HCT116 (cell line): ENCODE data around the gene THAP8. TPM values are rescaled to one million over a fixed set of nuclear protein-coding genes. Genes with fewer than 3 reads are reported as not detected.

Source experiments
- ATAC-seq: fragments of 200-7000 bp; cut with Tn5 transposase; 2 replicates; pipeline ENCODE4 v1.9.1; 2020; ENCODE audit warnings: mild to moderate bottlenecking, moderate library complexity
- BruUV-seq: library from RNA; stranded (reverse); fragments of 400-500 nt; replicated peaks from 2 replicates; lab custom pipeline; 2021; lab: Mats Ljungman, UMichigan
- CTCF ChIA-PET: fragments of 300-600 bp; sonication (Branson Sonifier 250); formaldehyde crosslinking; loops from one replicate; lab custom pipeline; 2021; ENCODE audit warnings: antibody characterized with exemption; lab: Charles Lee
- POLR2A ChIA-PET: fragments of 300-600, 350-600 bp; sonication (Branson Sonifier 250); formaldehyde crosslinking; loops from one replicate; lab custom pipeline; 2021; ENCODE audit warnings: antibody characterized with exemption; lab: Charles Lee
- RAD21 ChIA-PET, 2 experiments: fragments of 300-600 bp; sonication (Branson Sonifier 250); formaldehyde crosslinking; loops; one replicate each; lab custom pipeline; 2023; ENCODE audit warnings: low total read pairs in 2 of 2; ENCODE audit not compliant: uncharacterized antibody in 2 of 2, unreplicated experiment in 2 of 2, low non-redundant PET in 1 of 2; lab: Charles Lee
- DNase-seq: peaks from one replicate; pipeline ENCODE4 v3.0.0-alpha.2; 2010; ENCODE audit warnings: low read depth, low spot score
- H2AFZ ChIP-seq: fragments of 200-600 bp; shearing (Covaris generic), sonication (generic); 2 replicates; pipeline ENCODE4 v1.6.1; 2017; ENCODE audit warnings: low read depth, mixed run types, mixed read lengths, antibody characterized with exemption, low read length; ENCODE audit not compliant: poor library complexity, severe bottlenecking
- H3K27ac ChIP-seq: 2 replicates; pipeline ENCODE4 v1.5.1; 2012; ENCODE audit warnings: low read depth, low read length
- H3K27me3 ChIP-seq: fragments of 200-600 bp; sonication (generic); 2 replicates; pipeline ENCODE4 v1.6.1; 2016; ENCODE audit warnings: mixed run types, low read length, mixed read lengths; ENCODE audit not compliant: insufficient read depth
- H3K36me3 ChIP-seq, 2 experiments: fragments of 200-500 bp in 1 of 2; fragments of 200-600 bp in 1 of 2; sonication (Bioruptor generic) in 1 of 2; sonication (generic) in 1 of 2; 2 replicates each; pipeline versions ENCODE4 v1.5.1 to v1.6.1; 2014 to 2016; ENCODE audit warnings: low read length in 2 of 2, inconsistent platforms in 1 of 2, mixed read lengths in 1 of 2, mixed run types in 1 of 2; ENCODE audit not compliant: insufficient read depth in 2 of 2, control insufficient read depth in 1 of 2
- H3K4me1 ChIP-seq, 2 experiments: fragments of 200-600 bp in 1 of 2; sonication (generic) in 1 of 2; 2 replicates each; pipeline versions ENCODE4 v1.5.1 to v1.6.1; 2012 to 2017; ENCODE audit warnings: low read length in 2 of 2, inconsistent platforms in 1 of 2, mild to moderate bottlenecking in 1 of 2, mixed read lengths in 1 of 2, mixed run types in 1 of 2, moderate library complexity in 1 of 2; ENCODE audit not compliant: insufficient read depth in 2 of 2, control insufficient read depth in 1 of 2
- H3K4me2 ChIP-seq: fragments of 200-600 bp; sonication (generic); 2 replicates; pipeline ENCODE4 v1.6.1; 2017; ENCODE audit warnings: mixed run types, low read length, mixed read lengths
- H3K4me3 ChIP-seq, 2 experiments: fragments of 200-600 bp in 1 of 2; sonication (generic) in 1 of 2; replicated peaks in 1 of 2; 2 replicates each; pipeline ENCODE4 v1.5.1; 2011 to 2016; ENCODE audit warnings: low read length in 2 of 2, control low read depth in 1 of 2, low read depth in 1 of 2, mild to moderate bottlenecking in 1 of 2, mixed read lengths in 1 of 2, mixed run types in 1 of 2
- H3K79me2 ChIP-seq: fragments of 200-600 bp; sonication (generic); 2 replicates; pipeline ENCODE4 v1.6.1; 2017; ENCODE audit warnings: mild to moderate bottlenecking, mixed run types, low read length, moderate library complexity, mixed read lengths; ENCODE audit not compliant: insufficient read depth
- H3K9ac ChIP-seq: fragments of 200-600 bp; sonication (generic); 2 replicates; pipeline ENCODE4 v1.6.1; 2016; ENCODE audit warnings: low read length, mixed read lengths
- H3K9me2 ChIP-seq: fragments of 200-600 bp; sonication (generic), shearing (Covaris generic); 2 replicates; pipeline ENCODE4 v1.6.1; 2017; ENCODE audit warnings: mixed run types, mild to moderate bottlenecking, moderate library complexity; ENCODE audit not compliant: insufficient read depth
- H3K9me3 ChIP-seq, 2 experiments: fragments of 200-500 bp in 1 of 2; fragments of 200-600 bp in 1 of 2; sonication (Bioruptor generic) in 1 of 2; sonication (generic) in 1 of 2; 2 replicates each; pipeline ENCODE4 v1.6.1; 2014 to 2017; ENCODE audit warnings: low read length in 2 of 2, mixed read lengths in 2 of 2, inconsistent platforms in 1 of 2, low read depth in 1 of 2, mild to moderate bottlenecking in 1 of 2, mixed run types in 1 of 2, moderate library complexity in 1 of 2; ENCODE audit not compliant: control insufficient read depth in 1 of 2, insufficient read depth in 1 of 2
- H4K20me1 ChIP-seq: fragments of 200-600 bp; sonication (generic), shearing (Covaris generic); 2 replicates; pipeline ENCODE4 v1.6.1; 2017; ENCODE audit warnings: mixed run types, mild to moderate bottlenecking, moderate library complexity; ENCODE audit not compliant: insufficient read depth
- CEBPB ChIP-seq: IDR thresholded peaks from 2 replicates; pipeline ENCODE4 v1.6.1; 2012; ENCODE audit warnings: low read depth
- EGR1 ChIP-seq: IDR thresholded peaks from 2 replicates; pipeline ENCODE4 v1.6.1; 2012; ENCODE audit warnings: low read depth
- ELF1 ChIP-seq: IDR thresholded peaks from 2 replicates; pipeline ENCODE4 v1.6.1; 2012; ENCODE audit warnings: low read depth, borderline replicate concordance
- EZH2 ChIP-seq: fragments of 200-600 bp; sonication (generic); IDR thresholded peaks from 2 replicates; pipeline ENCODE4 v1.6.1; 2017; ENCODE audit warnings: antibody characterized with exemption, mixed run types
- JUND ChIP-seq: IDR thresholded peaks from 2 replicates; pipeline ENCODE4 v1.6.1; 2012
- POLR2A ChIP-seq: IDR thresholded peaks from 2 replicates; pipeline ENCODE4 v1.7.0; 2011; ENCODE audit warnings: borderline replicate concordance; ENCODE audit not compliant: insufficient read depth, insufficient read length; ENCODE audit errors: extremely low read depth
- RAD21 ChIP-seq: IDR thresholded peaks from 2 replicates; pipeline ENCODE4 v1.6.1; 2012; ENCODE audit warnings: low read depth, mild to moderate bottlenecking
- SIN3A ChIP-seq: IDR thresholded peaks from 2 replicates; pipeline ENCODE4 v1.6.1; 2012; ENCODE audit warnings: low read depth
- SP1 ChIP-seq: IDR thresholded peaks from 2 replicates; pipeline ENCODE4 v1.6.1; 2012; ENCODE audit warnings: low read depth
- SRF ChIP-seq: IDR thresholded peaks from 2 replicates; pipeline ENCODE4 v1.6.1; 2012; ENCODE audit warnings: low read depth
- TCF7L2 ChIP-seq: IDR thresholded peaks from 2 replicates; pipeline ENCODE4 v1.7.0; 2011; ENCODE audit warnings: borderline replicate concordance, inconsistent platforms; ENCODE audit not compliant: insufficient read depth, insufficient read length; ENCODE audit errors: extremely low read depth
- YY1 ChIP-seq: IDR thresholded peaks from 2 replicates; pipeline ENCODE4 v1.6.1; 2011; ENCODE audit warnings: low read length, low read depth, moderate library complexity, mild to moderate bottlenecking; ENCODE audit not compliant: insufficient replicate concordance; ENCODE audit errors: extremely low read depth
- ZFX ChIP-seq: fragments of 450-650 bp; IDR thresholded peaks from 2 replicates; pipeline ENCODE4 v1.6.1; 2017
- ZNF274 ChIP-seq: fragments of 200-500 bp; sonication (Bioruptor generic); IDR thresholded peaks from 2 replicates; pipeline ENCODE4 v1.6.1; 2014; ENCODE audit warnings: mild to moderate bottlenecking, low read depth, low read length, inconsistent platforms
- intact Hi-C: fragments of 100-400 bp; cut with micrococcal nuclease; formaldehyde crosslinking; loops from 2 replicates; pipeline ENCODE4 v1.10.0; 2022
- total RNA-seq: library from RNA; stranded (reverse); gene quantifications from one replicate; pipeline ENCODE4 v1.2.1, GENCODE V29; 2021; ENCODE audit not compliant: unreplicated experiment
- TF ChIP-seq, protein P1 (sequence below): IDR thresholded peaks from 2 replicates; pipeline ENCODE4 v1.6.1; 2012
- TF ChIP-seq, protein P2 (sequence below), 3 experiments: fragments of 200-600 bp in 1 of 3; sonication (generic) in 1 of 3; IDR thresholded peaks in 2 of 3; conservative IDR thresholded peaks in 1 of 3; 2 replicates each; pipeline ENCODE4 v1.5.1; 2012 to 2017; ENCODE audit warnings: low read depth in 2 of 3, low read length in 2 of 3, antibody characterized with exemption in 1 of 3, borderline replicate concordance in 1 of 3, control low read depth in 1 of 3, mild to moderate bottlenecking in 1 of 3, mixed read lengths in 1 of 3, mixed run types in 1 of 3, moderate library complexity in 1 of 3; ENCODE audit not compliant: insufficient read depth in 1 of 3

The THAP8 gene
- total RNA-seq, 1 experiment from 2014 or later, result 1.7 TPM

GRCh38 chr19:36064826-36065225, 10.7 kb upstream of the THAP8 start:
- CTCF ChIA-PET, result no interaction called here
- DNase-seq (no peak), ATAC-seq (no peak)
- RAD21 ChIA-PET, result no interaction called here
- Histone ChIP-seq H4K20me1 (no peaks in the 10 kb centered on the region), H3K4me2 (no peak overlapping the region), H3K36me3 (peaks cover 13 to 42% of the 10 kb centered on the region in 2 experiments), H3K27ac (no peak overlapping the region), H3K4me3 (no peak overlapping the region), H2AFZ (no peak overlapping the region), H3K79me2 (no peaks in the 10 kb centered on the region), H3K9ac (no peak overlapping the region)
- BruUV-seq, result no TSS peak
- POLR2A ChIA-PET, result no interaction called here
- TF ChIP-seq RAD21 (no peak), TCF7L2 (no peak), POLR2A (no peak), ELF1 (no peak), JUND (no peak)
- TF ChIP-seq, all 23 proteins: peak for 0
- no peaks in the 10 kb centered on the region for H3K9me3 ChIP-seq
- intact Hi-C loops, result loop anchor here (5.0 to 10.0 kb wide), 3 partner anchors 62 to 1050 kb away; partner anchors contain the start of gene ZNF566
- H3K27me3 ChIP-seq, result no peaks in the 10 kb centered on the region
- H3K4me1 ChIP-seq, result peaks cover under 1 to 2% of the 10 kb centered on the region in 2 experiments; a peak in 2 of 4 replicates
- H3K9me2 ChIP-seq, result no peaks in the 10 kb centered on the region

- no peak overlapping the region for H3K4me2 ChIP-seq
- peaks cover 13 to 27% of the 10 kb centered on the region in 2 experiments; a peak in 3 of 4 replicates for H3K36me3 ChIP-seq
- no peak overlapping the region for H2AFZ ChIP-seq
- DNase-seq (no peak), ATAC-seq (no peak)
- CTCF ChIA-PET, result interaction anchor here (1.2 kb wide), 1 partner anchor 65 kb away, joined by 3 read pairs; no protein-coding TSS in a partner anchor
- POLR2A ChIA-PET, result interaction anchor here (1.6 kb wide), 1 partner anchor 54 kb away, joined by 4 read pairs; the partner anchor contains the start of genes POLR2I and TBCB
- H3K79me2 ChIP-seq, result peaks cover 20% of the 10 kb centered on the region
- H3K4me1 ChIP-seq, result peaks cover 0 to 2% of the 10 kb centered on the region in 2 experiments; a peak in 2 of 4 replicates
- no peak overlapping the region for H3K9ac ChIP-seq
- intact Hi-C loops, result loop anchor here (5.0 to 10.0 kb wide), 3 partner anchors 66 to 1053 kb away; partner anchors contain the start of gene ZNF566
- no TSS peak for BruUV-seq
- no peaks in the 10 kb centered on the region for H4K20me1 ChIP-seq
- H3K27me3 ChIP-seq, result no peaks in the 10 kb centered on the region
- RAD21 ChIA-PET, result interaction anchor here in 1 of 2 experiments (1.0 kb wide), 1 partner anchor 67 kb away, joined by 4 read pairs; no protein-coding TSS in a partner anchor
- H3K9me3 ChIP-seq, result no peaks in the 10 kb centered on the region
- H3K4me3 ChIP-seq, result no peak overlapping the region
- H3K27ac ChIP-seq, result no peak overlapping the region
- no peaks in the 10 kb centered on the region for H3K9me2 ChIP-seq
- no peak for TF ChIP-seq CEBPB
- no peak for TF ChIP-seq EGR1
- TF ChIP-seq ZFX, result no peak
- TF ChIP-seq ZNF274, result no peak
- no peak for TF ChIP-seq SIN3A
- TF ChIP-seq YY1, result no peak
- no peak for TF ChIP-seq EZH2
- TF ChIP-seq SRF, result no peak
- TF ChIP-seq SP1, result no peak
- no peak for TF ChIP-seq POLR2A
- TF ChIP-seq, protein P1, sequence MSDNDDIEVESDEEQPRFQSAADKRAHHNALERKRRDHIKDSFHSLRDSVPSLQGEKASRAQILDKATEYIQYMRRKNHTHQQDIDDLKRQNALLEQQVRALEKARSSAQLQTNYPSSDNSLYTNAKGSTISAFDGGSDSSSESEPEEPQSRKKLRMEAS, result no peak
- TF ChIP-seq, protein P2, sequence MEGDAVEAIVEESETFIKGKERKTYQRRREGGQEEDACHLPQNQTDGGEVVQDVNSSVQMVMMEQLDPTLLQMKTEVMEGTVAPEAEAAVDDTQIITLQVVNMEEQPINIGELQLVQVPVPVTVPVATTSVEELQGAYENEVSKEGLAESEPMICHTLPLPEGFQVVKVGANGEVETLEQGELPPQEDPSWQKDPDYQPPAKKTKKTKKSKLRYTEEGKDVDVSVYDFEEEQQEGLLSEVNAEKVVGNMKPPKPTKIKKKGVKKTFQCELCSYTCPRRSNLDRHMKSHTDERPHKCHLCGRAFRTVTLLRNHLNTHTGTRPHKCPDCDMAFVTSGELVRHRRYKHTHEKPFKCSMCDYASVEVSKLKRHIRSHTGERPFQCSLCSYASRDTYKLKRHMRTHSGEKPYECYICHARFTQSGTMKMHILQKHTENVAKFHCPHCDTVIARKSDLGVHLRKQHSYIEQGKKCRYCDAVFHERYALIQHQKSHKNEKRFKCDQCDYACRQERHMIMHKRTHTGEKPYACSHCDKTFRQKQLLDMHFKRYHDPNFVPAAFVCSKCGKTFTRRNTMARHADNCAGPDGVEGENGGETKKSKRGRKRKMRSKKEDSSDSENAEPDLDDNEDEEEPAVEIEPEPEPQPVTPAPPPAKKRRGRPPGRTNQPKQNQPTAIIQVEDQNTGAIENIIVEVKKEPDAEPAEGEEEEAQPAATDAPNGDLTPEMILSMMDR (IDR thresholded peaks at IDR 0.05 in 2 of 3, conservative IDR thresholded peaks at IDR 0.05 in 1 of 3; ENCODE audit: borderline replicate concordance in 1 of 3, insufficient read depth in 1 of 3, low read depth in 2 of 3, low read length in 2 of 3), result no peak
Measured at GRCh38 chr19:36061367-36061766, 7.3 kb upstream of the THAP8 start.
